Liver (tissue), 9 donors: ENCODE measurements around the gene ARL4A. TPM values are rescaled to one million over a fixed set of nuclear protein-coding genes. Genes with fewer than 3 reads are reported as not detected.

Source experiments
- DNase-seq: peaks from one replicate; pipeline ENCODE4 v3.0.0-alpha.2; 2017; ENCODE audit warnings: low spot score
- H3K27ac ChIP-seq, 2 donors: one replicate each; pipeline ENCODE4 v1.7.0; 2013; ENCODE audit warnings: inconsistent platforms in 2 of 2, low read length in 2 of 2, control low read depth in 1 of 2, low read depth in 1 of 2, mild to moderate bottlenecking in 1 of 2
- H3K27me3 ChIP-seq, 4 donors: one replicate each; pipeline versions ENCODE4 v1.6.1 to v1.7.0; 2013; ENCODE audit warnings: low read length in 3 of 4, inconsistent platforms in 1 of 4, mild to moderate bottlenecking in 1 of 4, moderate library complexity in 1 of 4; ENCODE audit not compliant: control insufficient read depth in 4 of 4, insufficient read depth in 4 of 4
- H3K36me3 ChIP-seq, 4 donors: one replicate each; pipeline versions ENCODE4 v1.6.1 to v1.7.0; 2013; ENCODE audit warnings: low read length in 3 of 4, mild to moderate bottlenecking in 3 of 4, low read depth in 1 of 4, moderate library complexity in 1 of 4; ENCODE audit not compliant: control insufficient read depth in 4 of 4, insufficient read depth in 3 of 4
- H3K4me1 ChIP-seq, 4 donors: one replicate each; pipeline versions ENCODE4 v1.6.1 to v1.7.0; 2013; ENCODE audit warnings: low read length in 3 of 4, mild to moderate bottlenecking in 3 of 4, moderate library complexity in 1 of 4; ENCODE audit not compliant: control insufficient read depth in 4 of 4, insufficient read depth in 4 of 4
- H3K4me3 ChIP-seq, 3 donors: one replicate each; pipeline versions ENCODE4 v1.6.1 to v1.7.0; 2013; ENCODE audit warnings: low read length in 3 of 3, control low read depth in 1 of 3, low read depth in 1 of 3, mild to moderate bottlenecking in 1 of 3
- H3K9ac ChIP-seq, 2 donors: one replicate each; pipeline ENCODE4 v1.7.0; 2013; ENCODE audit warnings: low read length in 2 of 2, mild to moderate bottlenecking in 2 of 2, moderate library complexity in 2 of 2, control low read depth in 1 of 2, low read depth in 1 of 2
- H3K9me3 ChIP-seq, 4 donors: one replicate each; pipeline versions ENCODE4 v1.6.1 to v1.7.0; 2013; ENCODE audit warnings: low read length in 3 of 4; ENCODE audit not compliant: control insufficient read depth in 4 of 4
- ATF3 ChIP-seq: IDR thresholded peaks from 2 replicates; pipeline ENCODE4 v1.6.1; 2016; ENCODE audit warnings: antibody characterized with exemption
- EGR1 ChIP-seq, 2 donors: IDR thresholded peaks; 2 replicates each; pipeline ENCODE4 v1.6.1; 2016 to 2018; ENCODE audit warnings: antibody characterized with exemption in 2 of 2, low read depth in 2 of 2
- FOXA1 ChIP-seq: IDR thresholded peaks from 2 replicates; pipeline ENCODE4 v1.6.1; 2016; ENCODE audit warnings: antibody characterized with exemption
- FOXA2 ChIP-seq: IDR thresholded peaks from 2 replicates; pipeline ENCODE4 v1.6.1; 2016; ENCODE audit warnings: antibody characterized with exemption
- GABPA ChIP-seq, 2 donors: IDR thresholded peaks in 1 of 2; conservative IDR thresholded peaks in 1 of 2; 2 replicates each; pipeline ENCODE4 v1.6.1; 2016; ENCODE audit warnings: antibody characterized with exemption in 2 of 2, mild to moderate bottlenecking in 1 of 2, moderate library complexity in 1 of 2
- HNF4A ChIP-seq, 2 donors: conservative IDR thresholded peaks; 2 replicates each; pipeline ENCODE4 v1.6.1; 2016; ENCODE audit warnings: antibody characterized with exemption in 2 of 2, mild to moderate bottlenecking in 2 of 2
- HNF4G ChIP-seq: IDR thresholded peaks from 2 replicates; pipeline ENCODE4 v1.6.1; 2016; ENCODE audit warnings: antibody characterized with exemption
- JUND ChIP-seq, 2 donors: IDR thresholded peaks; 2 replicates each; pipeline ENCODE4 v1.6.1; 2016; ENCODE audit warnings: antibody characterized with exemption in 2 of 2
- MAX ChIP-seq: IDR thresholded peaks from 2 replicates; pipeline ENCODE4 v1.6.1; 2016; ENCODE audit warnings: antibody characterized with exemption
- NR2F2 ChIP-seq: IDR thresholded peaks from 2 replicates; pipeline ENCODE4 v1.6.1; 2016; ENCODE audit warnings: antibody characterized with exemption
- RAD21 ChIP-seq, 2 donors: IDR thresholded peaks; 2 replicates each; pipeline ENCODE4 v1.6.1; 2016; ENCODE audit warnings: antibody characterized with exemption in 2 of 2, mild to moderate bottlenecking in 2 of 2
- SP1 ChIP-seq: IDR thresholded peaks from 2 replicates; pipeline ENCODE4 v1.6.1; 2018; ENCODE audit warnings: antibody characterized with exemption, mild to moderate bottlenecking
- YY1 ChIP-seq: IDR thresholded peaks from 2 replicates; pipeline ENCODE4 v1.6.1; 2016; ENCODE audit warnings: antibody characterized with exemption, mild to moderate bottlenecking
- ZBTB33 ChIP-seq: IDR thresholded peaks from 2 replicates; pipeline ENCODE4 v1.6.1; 2016; ENCODE audit warnings: antibody characterized with exemption
- WGBS: extraction: QIAGEN DNeasy Blood & Tissue Kit; methylation state at CpG from one replicate; pipeline ENCODE4 v1.1.7; 2013; 5-methylcytosine and 5-hydroxymethylcytosine counted together
- polyA plus RNA-seq, 2 donors: library from polyadenylated mRNA; stranded (reverse) in 1 of 2; unstranded in 1 of 2; fragments of 200-250 nt in 1 of 2; fragments of >200 nt in 1 of 2; fragmentation: Nextera tagmentation in 1 of 2; extraction: Ambion mirVana in 1 of 2; gene quantifications; one replicate each; pipeline versions ENCODE4 v1.2.1 to v1.2.3, GENCODE V29; 2013 to 2015
- total RNA-seq, 2 donors: library from RNA; depleted of rRNA; stranded (reverse); fragments of >200 nt; gene quantifications; one replicate each; pipeline ENCODE4 v1.2.3, GENCODE V29; 2014
- TF ChIP-seq, protein P1 (sequence below): IDR thresholded peaks from 2 replicates; pipeline ENCODE4 v1.6.1; 2016; ENCODE audit warnings: antibody characterized with exemption, mild to moderate bottlenecking
- TF ChIP-seq, protein P2 (sequence below): fragments of 150-350 bp; IDR thresholded peaks from 2 replicates; pipeline ENCODE4 v1.5.1; 2017; ENCODE audit warnings: improper control_type of control experiment, low read depth, low read length; ENCODE audit not compliant: missing input control
- donor health status: healthy.
- donor health status: healthy.
- donor health status: healthy.
- donor health status: healthy.
- donor health status: healthy.

Gene ARL4A
- total and polyA plus RNA-seq, 4 donors = 7.5 to 77.3 (median 16.0) TPM

- no peak for DNase-seq
- no peak for TF ChIP-seq ATF3
- no peak for TF ChIP-seq EGR1 (IDR thresholded peaks at IDR 0.05; ENCODE audit: low read depth in 2 of 2)
- no peak for TF ChIP-seq MAX
- TF ChIP-seq, protein P1, sequence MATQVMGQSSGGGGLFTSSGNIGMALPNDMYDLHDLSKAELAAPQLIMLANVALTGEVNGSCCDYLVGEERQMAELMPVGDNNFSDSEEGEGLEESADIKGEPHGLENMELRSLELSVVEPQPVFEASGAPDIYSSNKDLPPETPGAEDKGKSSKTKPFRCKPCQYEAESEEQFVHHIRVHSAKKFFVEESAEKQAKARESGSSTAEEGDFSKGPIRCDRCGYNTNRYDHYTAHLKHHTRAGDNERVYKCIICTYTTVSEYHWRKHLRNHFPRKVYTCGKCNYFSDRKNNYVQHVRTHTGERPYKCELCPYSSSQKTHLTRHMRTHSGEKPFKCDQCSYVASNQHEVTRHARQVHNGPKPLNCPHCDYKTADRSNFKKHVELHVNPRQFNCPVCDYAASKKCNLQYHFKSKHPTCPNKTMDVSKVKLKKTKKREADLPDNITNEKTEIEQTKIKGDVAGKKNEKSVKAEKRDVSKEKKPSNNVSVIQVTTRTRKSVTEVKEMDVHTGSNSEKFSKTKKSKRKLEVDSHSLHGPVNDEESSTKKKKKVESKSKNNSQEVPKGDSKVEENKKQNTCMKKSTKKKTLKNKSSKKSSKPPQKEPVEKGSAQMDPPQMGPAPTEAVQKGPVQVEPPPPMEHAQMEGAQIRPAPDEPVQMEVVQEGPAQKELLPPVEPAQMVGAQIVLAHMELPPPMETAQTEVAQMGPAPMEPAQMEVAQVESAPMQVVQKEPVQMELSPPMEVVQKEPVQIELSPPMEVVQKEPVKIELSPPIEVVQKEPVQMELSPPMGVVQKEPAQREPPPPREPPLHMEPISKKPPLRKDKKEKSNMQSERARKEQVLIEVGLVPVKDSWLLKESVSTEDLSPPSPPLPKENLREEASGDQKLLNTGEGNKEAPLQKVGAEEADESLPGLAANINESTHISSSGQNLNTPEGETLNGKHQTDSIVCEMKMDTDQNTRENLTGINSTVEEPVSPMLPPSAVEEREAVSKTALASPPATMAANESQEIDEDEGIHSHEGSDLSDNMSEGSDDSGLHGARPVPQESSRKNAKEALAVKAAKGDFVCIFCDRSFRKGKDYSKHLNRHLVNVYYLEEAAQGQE = no peak
- TF ChIP-seq SP1 = no peak
- TF ChIP-seq YY1 = no peak
- no peak for TF ChIP-seq FOXA1
- TF ChIP-seq HNF4A (conservative IDR thresholded peaks at IDR 0.05) = no peak
- no peak for TF ChIP-seq NR2F2
- TF ChIP-seq GABPA (IDR thresholded peaks at IDR 0.05 in 1 of 2, conservative IDR thresholded peaks at IDR 0.05 in 1 of 2) = no peak
- TF ChIP-seq FOXA2 = no peak
- TF ChIP-seq HNF4G = no peak
- no peaks in the 10 kb centered on the region for H3K9me3 ChIP-seq
- peaks cover 0 to 3% (median under 1%) of the 10 kb centered on the region in 4 donors for H3K4me1 ChIP-seq
- no peak overlapping the region for H3K27ac ChIP-seq
- no peaks in the 10 kb centered on the region for H3K36me3 ChIP-seq
- H3K9ac ChIP-seq = no peak overlapping the region
- no peak overlapping the region for H3K4me3 ChIP-seq
- no peaks in the 10 kb centered on the region for H3K27me3 ChIP-seq
- WGBS = 82% methylated on average over 4 of the region's 4 CpGs
Observed at GRCh38 chr7:12725575-12726316, 38.3 kb downstream of the ARL4A start.

GRCh38 chr7:12726908-12727307, 39.5 kb downstream of the ARL4A start:
- Histone ChIP-seq H3K36me3 (no peaks in the 10 kb centered on the region), H3K4me3 (no peak overlapping the region), H3K9me3 (no peaks in the 10 kb centered on the region), H3K4me1 (peaks cover 0 to 3% (median under 1%) of the 10 kb centered on the region in 4 donors), H3K27me3 (no peaks in the 10 kb centered on the region), H3K9ac (no peak overlapping the region), H3K27ac (no peak overlapping the region)
- 93% methylated on average over 2 of the region's 2 CpGs for WGBS
- DNase-seq = no peak
- TF ChIP-seq, protein P2, sequence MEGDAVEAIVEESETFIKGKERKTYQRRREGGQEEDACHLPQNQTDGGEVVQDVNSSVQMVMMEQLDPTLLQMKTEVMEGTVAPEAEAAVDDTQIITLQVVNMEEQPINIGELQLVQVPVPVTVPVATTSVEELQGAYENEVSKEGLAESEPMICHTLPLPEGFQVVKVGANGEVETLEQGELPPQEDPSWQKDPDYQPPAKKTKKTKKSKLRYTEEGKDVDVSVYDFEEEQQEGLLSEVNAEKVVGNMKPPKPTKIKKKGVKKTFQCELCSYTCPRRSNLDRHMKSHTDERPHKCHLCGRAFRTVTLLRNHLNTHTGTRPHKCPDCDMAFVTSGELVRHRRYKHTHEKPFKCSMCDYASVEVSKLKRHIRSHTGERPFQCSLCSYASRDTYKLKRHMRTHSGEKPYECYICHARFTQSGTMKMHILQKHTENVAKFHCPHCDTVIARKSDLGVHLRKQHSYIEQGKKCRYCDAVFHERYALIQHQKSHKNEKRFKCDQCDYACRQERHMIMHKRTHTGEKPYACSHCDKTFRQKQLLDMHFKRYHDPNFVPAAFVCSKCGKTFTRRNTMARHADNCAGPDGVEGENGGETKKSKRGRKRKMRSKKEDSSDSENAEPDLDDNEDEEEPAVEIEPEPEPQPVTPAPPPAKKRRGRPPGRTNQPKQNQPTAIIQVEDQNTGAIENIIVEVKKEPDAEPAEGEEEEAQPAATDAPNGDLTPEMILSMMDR = no peak
- TF ChIP-seq GABPA (IDR thresholded peaks at IDR 0.05 in 1 of 2, conservative IDR thresholded peaks at IDR 0.05 in 1 of 2) = no peak
- no peak for TF ChIP-seq NR2F2
- no peak for TF ChIP-seq ATF3
- TF ChIP-seq EGR1 (IDR thresholded peaks at IDR 0.05; ENCODE audit: low read depth in 2 of 2) = no peak
- TF ChIP-seq RAD21 (IDR thresholded peaks at IDR 0.05) = no peak
- no peak for TF ChIP-seq ZBTB33
- TF ChIP-seq, protein P1 = no peak
- TF ChIP-seq JUND (IDR thresholded peaks at IDR 0.05) = no peak
